HCT116 (cell line): ENCODE data around the gene TMEM150A. TPM values are rescaled to one million over a fixed set of nuclear protein-coding genes. Genes with fewer than 3 reads are reported as not detected.

Source experiments
- ATAC-seq: fragments of 200-7000 bp; cut with Tn5 transposase; 2 replicates; pipeline ENCODE4 v1.9.1; 2020; ENCODE audit warnings: mild to moderate bottlenecking, moderate library complexity
- BruUV-seq: library from RNA; stranded (reverse); fragments of 400-500 nt; replicated peaks from 2 replicates; lab custom pipeline; 2021; lab: Mats Ljungman, UMichigan
- CTCF ChIA-PET: fragments of 300-600 bp; sonication (Branson Sonifier 250); formaldehyde crosslinking; loops from one replicate; lab custom pipeline; 2021; ENCODE audit warnings: antibody characterized with exemption; lab: Charles Lee
- POLR2A ChIA-PET: fragments of 300-600, 350-600 bp; sonication (Branson Sonifier 250); formaldehyde crosslinking; loops from one replicate; lab custom pipeline; 2021; ENCODE audit warnings: antibody characterized with exemption; lab: Charles Lee
- RAD21 ChIA-PET, 2 experiments: fragments of 300-600 bp; sonication (Branson Sonifier 250); formaldehyde crosslinking; loops; one replicate each; lab custom pipeline; 2023; ENCODE audit warnings: low total read pairs in 2 of 2; ENCODE audit not compliant: uncharacterized antibody in 2 of 2, unreplicated experiment in 2 of 2, low non-redundant PET in 1 of 2; lab: Charles Lee
- DNase-seq: peaks from one replicate; pipeline ENCODE4 v3.0.0-alpha.2; 2010; ENCODE audit warnings: low read depth, low spot score
- H2AFZ ChIP-seq: fragments of 200-600 bp; shearing (Covaris generic), sonication (generic); 2 replicates; pipeline ENCODE4 v1.6.1; 2017; ENCODE audit warnings: low read depth, mixed run types, mixed read lengths, antibody characterized with exemption, low read length; ENCODE audit not compliant: poor library complexity, severe bottlenecking
- H3K27ac ChIP-seq: 2 replicates; pipeline ENCODE4 v1.5.1; 2012; ENCODE audit warnings: low read depth, low read length
- H3K27me3 ChIP-seq: fragments of 200-600 bp; sonication (generic); 2 replicates; pipeline ENCODE4 v1.6.1; 2016; ENCODE audit warnings: mixed run types, low read length, mixed read lengths; ENCODE audit not compliant: insufficient read depth
- H3K36me3 ChIP-seq, 2 experiments: fragments of 200-500 bp in 1 of 2; fragments of 200-600 bp in 1 of 2; sonication (Bioruptor generic) in 1 of 2; sonication (generic) in 1 of 2; 2 replicates each; pipeline versions ENCODE4 v1.5.1 to v1.6.1; 2014 to 2016; ENCODE audit warnings: low read length in 2 of 2, inconsistent platforms in 1 of 2, mixed read lengths in 1 of 2, mixed run types in 1 of 2; ENCODE audit not compliant: insufficient read depth in 2 of 2, control insufficient read depth in 1 of 2
- H3K4me1 ChIP-seq, 2 experiments: fragments of 200-600 bp in 1 of 2; sonication (generic) in 1 of 2; 2 replicates each; pipeline versions ENCODE4 v1.5.1 to v1.6.1; 2012 to 2017; ENCODE audit warnings: low read length in 2 of 2, inconsistent platforms in 1 of 2, mild to moderate bottlenecking in 1 of 2, mixed read lengths in 1 of 2, mixed run types in 1 of 2, moderate library complexity in 1 of 2; ENCODE audit not compliant: insufficient read depth in 2 of 2, control insufficient read depth in 1 of 2
- H3K4me2 ChIP-seq: fragments of 200-600 bp; sonication (generic); 2 replicates; pipeline ENCODE4 v1.6.1; 2017; ENCODE audit warnings: mixed run types, low read length, mixed read lengths
- H3K4me3 ChIP-seq, 2 experiments: fragments of 200-600 bp in 1 of 2; sonication (generic) in 1 of 2; replicated peaks in 1 of 2; 2 replicates each; pipeline ENCODE4 v1.5.1; 2011 to 2016; ENCODE audit warnings: low read length in 2 of 2, control low read depth in 1 of 2, low read depth in 1 of 2, mild to moderate bottlenecking in 1 of 2, mixed read lengths in 1 of 2, mixed run types in 1 of 2
- H3K79me2 ChIP-seq: fragments of 200-600 bp; sonication (generic); 2 replicates; pipeline ENCODE4 v1.6.1; 2017; ENCODE audit warnings: mild to moderate bottlenecking, mixed run types, low read length, moderate library complexity, mixed read lengths; ENCODE audit not compliant: insufficient read depth
- H3K9ac ChIP-seq: fragments of 200-600 bp; sonication (generic); 2 replicates; pipeline ENCODE4 v1.6.1; 2016; ENCODE audit warnings: low read length, mixed read lengths
- H3K9me2 ChIP-seq: fragments of 200-600 bp; sonication (generic), shearing (Covaris generic); 2 replicates; pipeline ENCODE4 v1.6.1; 2017; ENCODE audit warnings: mixed run types, mild to moderate bottlenecking, moderate library complexity; ENCODE audit not compliant: insufficient read depth
- H3K9me3 ChIP-seq, 2 experiments: fragments of 200-500 bp in 1 of 2; fragments of 200-600 bp in 1 of 2; sonication (Bioruptor generic) in 1 of 2; sonication (generic) in 1 of 2; 2 replicates each; pipeline ENCODE4 v1.6.1; 2014 to 2017; ENCODE audit warnings: low read length in 2 of 2, mixed read lengths in 2 of 2, inconsistent platforms in 1 of 2, low read depth in 1 of 2, mild to moderate bottlenecking in 1 of 2, mixed run types in 1 of 2, moderate library complexity in 1 of 2; ENCODE audit not compliant: control insufficient read depth in 1 of 2, insufficient read depth in 1 of 2
- H4K20me1 ChIP-seq: fragments of 200-600 bp; sonication (generic), shearing (Covaris generic); 2 replicates; pipeline ENCODE4 v1.6.1; 2017; ENCODE audit warnings: mixed run types, mild to moderate bottlenecking, moderate library complexity; ENCODE audit not compliant: insufficient read depth
- ATF3 ChIP-seq: IDR thresholded peaks from 2 replicates; pipeline ENCODE4 v1.6.1; 2012
- CTCF ChIP-seq, 3 experiments: fragments of 200-600 bp in 1 of 3; sonication (generic) in 1 of 3; IDR thresholded peaks in 2 of 3; conservative IDR thresholded peaks in 1 of 3; 2 replicates each; pipeline ENCODE4 v1.5.1; 2012 to 2017; ENCODE audit warnings: low read depth in 2 of 3, low read length in 2 of 3, antibody characterized with exemption in 1 of 3, borderline replicate concordance in 1 of 3, control low read depth in 1 of 3, mild to moderate bottlenecking in 1 of 3, mixed read lengths in 1 of 3, mixed run types in 1 of 3, moderate library complexity in 1 of 3; ENCODE audit not compliant: insufficient read depth in 1 of 3
- EGR1 ChIP-seq: IDR thresholded peaks from 2 replicates; pipeline ENCODE4 v1.6.1; 2012; ENCODE audit warnings: low read depth
- EZH2phosphoT487 ChIP-seq: fragments of 200-600 bp; IDR thresholded peaks from 2 replicates; pipeline ENCODE4 v1.6.1; 2018; ENCODE audit warnings: antibody characterized with exemption, borderline replicate concordance
- JUND ChIP-seq: IDR thresholded peaks from 2 replicates; pipeline ENCODE4 v1.6.1; 2012
- RAD21 ChIP-seq: IDR thresholded peaks from 2 replicates; pipeline ENCODE4 v1.6.1; 2012; ENCODE audit warnings: low read depth, mild to moderate bottlenecking
- REST ChIP-seq: IDR thresholded peaks from 2 replicates; pipeline ENCODE4 v1.6.1; 2012; ENCODE audit warnings: low read depth
- SIN3A ChIP-seq: IDR thresholded peaks from 2 replicates; pipeline ENCODE4 v1.6.1; 2012; ENCODE audit warnings: low read depth
- SP1 ChIP-seq: IDR thresholded peaks from 2 replicates; pipeline ENCODE4 v1.6.1; 2012; ENCODE audit warnings: low read depth
- SRF ChIP-seq: IDR thresholded peaks from 2 replicates; pipeline ENCODE4 v1.6.1; 2012; ENCODE audit warnings: low read depth
- TCF7L2 ChIP-seq: IDR thresholded peaks from 2 replicates; pipeline ENCODE4 v1.7.0; 2011; ENCODE audit warnings: borderline replicate concordance, inconsistent platforms; ENCODE audit not compliant: insufficient read depth, insufficient read length; ENCODE audit errors: extremely low read depth
- YY1 ChIP-seq: IDR thresholded peaks from 2 replicates; pipeline ENCODE4 v1.6.1; 2011; ENCODE audit warnings: low read length, low read depth, moderate library complexity, mild to moderate bottlenecking; ENCODE audit not compliant: insufficient replicate concordance; ENCODE audit errors: extremely low read depth
- ZBTB33 ChIP-seq: IDR thresholded peaks from 2 replicates; pipeline ENCODE4 v1.6.1; 2011; ENCODE audit warnings: mild to moderate bottlenecking, low read length, moderate library complexity; ENCODE audit not compliant: insufficient replicate concordance; ENCODE audit errors: extremely low read depth
- ZFX ChIP-seq: fragments of 450-650 bp; IDR thresholded peaks from 2 replicates; pipeline ENCODE4 v1.6.1; 2017
- intact Hi-C: fragments of 100-400 bp; cut with micrococcal nuclease; formaldehyde crosslinking; loops from 2 replicates; pipeline ENCODE4 v1.10.0; 2022
- total RNA-seq: library from RNA; stranded (reverse); gene quantifications from one replicate; pipeline ENCODE4 v1.2.1, GENCODE V29; 2021; ENCODE audit not compliant: unreplicated experiment

Gene TMEM150A
- total RNA-seq, 1 experiment from 2014 or later, result 9.9 TPM

- peak; percentile 25; the same call in 1 of the 2 replicates for TF ChIP-seq RAD21
- TF ChIP-seq, all 23 proteins: peak for 13
Measured at GRCh38 chr2:85561280-85562212, 41.0 kb downstream of the TMEM150A start, which contains the start of gene GGCX (continued).

GRCh38 chr2:85560812-85561279 is 41.7 kb downstream of the TMEM150A start:
- peak overlapping the region; percentile 66 for H3K27ac ChIP-seq
- TF ChIP-seq JUND (no peak), TCF7L2 (no peak), ZBTB33 (no peak), YY1 (no peak), CTCF (IDR thresholded peaks at IDR 0.05 in 2 of 3, conservative IDR thresholded peaks at IDR 0.05 in 1 of 3; ENCODE audit: borderline replicate concordance in 1 of 3, insufficient read depth in 1 of 3, low read depth in 2 of 3, low read length in 2 of 3) (no peak), SP1 (no peak), ZFX (no peak), EZH2phosphoT487 (no peak), EGR1 (no peak), REST (no peak), SRF (no peak), SIN3A (no peak), ATF3 (no peak)
- TF ChIP-seq, all 23 proteins: peak for 0
- H3K4me1 ChIP-seq, result peaks cover 2 to 15% of the 10 kb centered on the region in 2 experiments; a peak in 3 of 4 replicates

More at GRCh38 chr2:85560812-85561279, 41.7 kb downstream of the TMEM150A start:
- Histone ChIP-seq H3K27me3 (no peaks in the 10 kb centered on the region), H3K79me2 (peaks cover 32% of the 10 kb centered on the region), H3K9me3 (no peaks in the 10 kb centered on the region), H3K4me2 (peak overlapping the region; percentile 73), H3K36me3 (peaks cover 8 to 9% of the 10 kb centered on the region in 2 experiments; a peak in 2 of 4 replicates), H3K9me2 (no peaks in the 10 kb centered on the region), H3K9ac (peak overlapping the region; percentile 85), H4K20me1 (no peaks in the 10 kb centered on the region; the same call in 1 of the 2 replicates), H2AFZ (no peak overlapping the region), H3K4me3 (peak overlapping the region; percentile 88 to 92)
- ChIA-PET RAD21 (no interaction called here), POLR2A (interaction anchor here (0.7 to 2.1 kb wide), 11 partner anchors 9 to 440 kb away, joined by 3 to 8 read pairs (median 3); partner anchors contain the start of genes C2orf68, MAT2A and SH2D6), CTCF (interaction anchor here (0.8 kb wide), 1 partner anchor 9 kb away, joined by 4 read pairs; no protein-coding TSS in a partner anchor)
- DNase-seq (no peak), ATAC-seq (peak; percentile 33; the same call in 1 of the 2 replicates)
- TSS peak; percentile 57 for BruUV-seq
- intact Hi-C loops, result no loop called here
